Measurements from ENCODE around the gene TMEM247. TPM values are rescaled to one million over a fixed set of nuclear protein-coding genes. Genes with fewer than 3 reads are reported as not detected.

The TMEM247 gene
- total RNA-seq, 1 experiment from 2014 or later = not detected

DNA sequence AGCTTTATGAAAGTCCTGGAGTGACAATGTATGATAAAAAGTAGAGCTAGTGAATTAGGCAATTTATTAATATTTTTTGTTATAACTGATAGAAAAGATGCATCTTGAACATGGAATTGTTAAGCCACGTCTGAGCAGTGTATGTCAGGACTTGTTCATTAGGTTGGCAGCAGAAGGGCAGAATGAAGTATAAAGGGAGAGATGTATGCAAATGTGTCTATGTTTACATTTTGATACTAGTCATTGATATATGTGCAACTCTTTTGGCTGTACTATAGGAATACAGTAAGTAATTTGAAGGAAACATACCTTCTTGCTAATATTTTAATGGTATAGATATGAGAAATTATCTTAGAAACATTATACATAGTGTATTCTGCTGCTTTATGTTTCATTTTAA, 49.0 kb upstream of the TMEM247 start (continued):
- no peak for TF ChIP-seq ZNF532 (CRISPR knock-in tag; IDR thresholded peaks at IDR 0.05; ENCODE audit: borderline replicate concordance)
- TF ChIP-seq ERG (CRISPR knock-in tag; IDR thresholded peaks at IDR 0.05) = no peak

- Mint-ChIP-seq H3K4me3 (no peak overlapping the region), H3K4me1 (peaks cover 14% of the 10 kb centered on the region), H3K9me3 (peaks cover 7% of the 10 kb centered on the region), H3K36me3 (no peaks in the 10 kb centered on the region; the same call in 1 of the 2 replicates), H3K27ac (no peak overlapping the region), H3K27me3 (ENCODE audit: low read depth) (peaks cover 3% of the 10 kb centered on the region)
- TF ChIP-seq ZNF671 (CRISPR knock-in tag; IDR thresholded peaks at IDR 0.05) (no peak), RELA (CRISPR knock-in tag; IDR thresholded peaks at IDR 0.05; ENCODE audit: borderline replicate concordance) (no peak), SP1 (CRISPR knock-in tag; conservative IDR thresholded peaks at IDR 0.05) (no peak), ZNF219 (CRISPR knock-in tag; IDR thresholded peaks at IDR 0.05; ENCODE audit: borderline replicate concordance) (no peak)
- TF ChIP-seq, protein P1, sequence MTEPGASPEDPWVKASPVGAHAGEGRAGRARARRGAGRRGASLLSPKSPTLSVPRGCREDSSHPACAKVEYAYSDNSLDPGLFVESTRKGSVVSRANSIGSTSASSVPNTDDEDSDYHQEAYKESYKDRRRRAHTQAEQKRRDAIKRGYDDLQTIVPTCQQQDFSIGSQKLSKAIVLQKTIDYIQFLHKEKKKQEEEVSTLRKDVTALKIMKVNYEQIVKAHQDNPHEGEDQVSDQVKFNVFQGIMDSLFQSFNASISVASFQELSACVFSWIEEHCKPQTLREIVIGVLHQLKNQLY (CRISPR knock-in tag; IDR thresholded peaks at IDR 0.05) = no peak
- TF ChIP-seq, protein P2, sequence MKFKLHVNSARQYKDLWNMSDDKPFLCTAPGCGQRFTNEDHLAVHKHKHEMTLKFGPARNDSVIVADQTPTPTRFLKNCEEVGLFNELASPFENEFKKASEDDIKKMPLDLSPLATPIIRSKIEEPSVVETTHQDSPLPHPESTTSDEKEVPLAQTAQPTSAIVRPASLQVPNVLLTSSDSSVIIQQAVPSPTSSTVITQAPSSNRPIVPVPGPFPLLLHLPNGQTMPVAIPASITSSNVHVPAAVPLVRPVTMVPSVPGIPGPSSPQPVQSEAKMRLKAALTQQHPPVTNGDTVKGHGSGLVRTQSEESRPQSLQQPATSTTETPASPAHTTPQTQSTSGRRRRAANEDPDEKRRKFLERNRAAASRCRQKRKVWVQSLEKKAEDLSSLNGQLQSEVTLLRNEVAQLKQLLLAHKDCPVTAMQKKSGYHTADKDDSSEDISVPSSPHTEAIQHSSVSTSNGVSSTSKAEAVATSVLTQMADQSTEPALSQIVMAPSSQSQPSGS (CRISPR knock-in tag; IDR thresholded peaks at IDR 0.05; ENCODE audit: borderline replicate concordance, low read depth) = no peak
- POLR2A ChIA-PET = no interaction called here
- ATAC-seq (no peak), DNase-seq (ENCODE audit: low spot score) (no peak)
- CTCF ChIA-PET = no interaction called here
Measured at GRCh38 chr2:46430992-46431391, 48.4 kb upstream of the TMEM247 start.

GRCh38 chr2:46431481-46432235, 47.7 kb upstream of the TMEM247 start:
- Mint-ChIP-seq H3K4me3 (no peak overlapping the region), H3K9me3 (peaks cover 9% of the 10 kb centered on the region), H3K27me3 (ENCODE audit: low read depth) (peaks cover 3% of the 10 kb centered on the region), H3K4me1 (peaks cover 14% of the 10 kb centered on the region), H3K36me3 (no peaks in the 10 kb centered on the region; the same call in 1 of the 2 replicates), H3K27ac (no peak overlapping the region)
- ATAC-seq = no peak
- DNase-seq (ENCODE audit: low spot score) = no peak
- ChIA-PET POLR2A (no interaction called here), CTCF (no interaction called here)
- TF ChIP-seq AFF4 (CRISPR knock-in tag; IDR thresholded peaks at IDR 0.05; ENCODE audit: borderline replicate concordance) (no peak), CBFB (CRISPR knock-in tag; IDR thresholded peaks at IDR 0.05; ENCODE audit: low read depth) (no peak), IRF1 (CRISPR knock-in tag; IDR thresholded peaks at IDR 0.05) (no peak), TEAD4 (CRISPR knock-in tag; IDR thresholded peaks at IDR 0.05) (no peak), CREB1 (CRISPR knock-in tag; IDR thresholded peaks at IDR 0.05) (no peak), KAT7 (CRISPR knock-in tag; IDR thresholded peaks at IDR 0.05; ENCODE audit: borderline replicate concordance) (no peak), JAZF1 (CRISPR knock-in tag; IDR thresholded peaks at IDR 0.05) (no peak)
- TF ChIP-seq, protein P3, sequence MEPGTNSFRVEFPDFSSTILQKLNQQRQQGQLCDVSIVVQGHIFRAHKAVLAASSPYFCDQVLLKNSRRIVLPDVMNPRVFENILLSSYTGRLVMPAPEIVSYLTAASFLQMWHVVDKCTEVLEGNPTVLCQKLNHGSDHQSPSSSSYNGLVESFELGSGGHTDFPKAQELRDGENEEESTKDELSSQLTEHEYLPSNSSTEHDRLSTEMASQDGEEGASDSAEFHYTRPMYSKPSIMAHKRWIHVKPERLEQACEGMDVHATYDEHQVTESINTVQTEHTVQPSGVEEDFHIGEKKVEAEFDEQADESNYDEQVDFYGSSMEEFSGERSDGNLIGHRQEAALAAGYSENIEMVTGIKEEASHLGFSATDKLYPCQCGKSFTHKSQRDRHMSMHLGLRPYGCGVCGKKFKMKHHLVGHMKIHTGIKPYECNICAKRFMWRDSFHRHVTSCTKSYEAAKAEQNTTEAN (CRISPR knock-in tag; IDR thresholded peaks at IDR 0.05) = no peak
- TF ChIP-seq, protein P1 (CRISPR knock-in tag; IDR thresholded peaks at IDR 0.05) = no peak

Data from WTC11 (cell line).